ENCODE measurements around the gene SIDT1.

DNA sequence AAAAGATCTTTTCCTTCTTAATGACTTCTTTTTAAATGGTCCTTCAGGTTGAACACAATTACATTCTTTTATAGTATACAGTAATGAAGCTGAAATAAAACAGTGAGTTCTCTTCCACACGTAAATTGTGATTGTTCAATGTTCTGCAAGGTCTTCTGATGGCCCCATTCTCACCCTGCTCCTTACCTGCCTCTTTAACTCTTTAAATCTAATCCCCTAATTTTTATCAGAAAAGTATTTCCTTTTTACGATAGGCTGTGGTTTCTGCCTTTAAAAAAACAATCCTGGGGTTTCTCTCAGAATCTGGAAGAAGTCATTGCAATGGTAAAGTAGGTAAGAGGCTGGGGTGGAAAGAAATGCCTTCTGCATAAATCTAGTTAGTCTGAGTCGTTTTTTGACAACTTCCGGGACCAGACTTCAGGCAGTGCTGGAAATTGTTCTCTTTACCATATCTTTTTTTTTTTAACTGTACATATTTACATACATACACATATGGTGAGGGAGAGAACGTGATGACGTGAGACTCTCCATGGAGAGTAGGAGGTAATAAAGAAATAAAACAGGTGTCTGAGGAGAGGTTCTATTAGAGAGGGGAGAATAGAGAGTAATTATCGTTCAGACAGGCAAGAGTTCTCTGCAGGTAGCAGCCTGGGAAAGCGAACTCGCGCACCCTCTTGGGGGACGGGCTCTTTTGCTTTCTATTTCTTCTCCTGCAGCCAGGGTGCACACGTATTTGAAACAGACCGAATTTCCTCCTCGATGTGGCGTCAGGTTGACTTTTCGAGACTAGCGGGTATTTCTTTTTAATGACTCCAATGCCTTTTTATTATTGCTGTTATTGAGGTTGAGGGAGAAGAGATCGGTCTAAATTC is at the start of gene SIDT1:
- TF ChIP-seq, protein P1, sequence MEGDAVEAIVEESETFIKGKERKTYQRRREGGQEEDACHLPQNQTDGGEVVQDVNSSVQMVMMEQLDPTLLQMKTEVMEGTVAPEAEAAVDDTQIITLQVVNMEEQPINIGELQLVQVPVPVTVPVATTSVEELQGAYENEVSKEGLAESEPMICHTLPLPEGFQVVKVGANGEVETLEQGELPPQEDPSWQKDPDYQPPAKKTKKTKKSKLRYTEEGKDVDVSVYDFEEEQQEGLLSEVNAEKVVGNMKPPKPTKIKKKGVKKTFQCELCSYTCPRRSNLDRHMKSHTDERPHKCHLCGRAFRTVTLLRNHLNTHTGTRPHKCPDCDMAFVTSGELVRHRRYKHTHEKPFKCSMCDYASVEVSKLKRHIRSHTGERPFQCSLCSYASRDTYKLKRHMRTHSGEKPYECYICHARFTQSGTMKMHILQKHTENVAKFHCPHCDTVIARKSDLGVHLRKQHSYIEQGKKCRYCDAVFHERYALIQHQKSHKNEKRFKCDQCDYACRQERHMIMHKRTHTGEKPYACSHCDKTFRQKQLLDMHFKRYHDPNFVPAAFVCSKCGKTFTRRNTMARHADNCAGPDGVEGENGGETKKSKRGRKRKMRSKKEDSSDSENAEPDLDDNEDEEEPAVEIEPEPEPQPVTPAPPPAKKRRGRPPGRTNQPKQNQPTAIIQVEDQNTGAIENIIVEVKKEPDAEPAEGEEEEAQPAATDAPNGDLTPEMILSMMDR (IDR thresholded peaks at IDR 0.05), result no peak
- no peak for TF ChIP-seq POLR2A (IDR thresholded peaks at IDR 0.05)

Data from stomach (tissue), 4 donors.